Islet precursor cell (in vitro differentiated cells): Measurements from ENCODE around the gene TMEM63A.
"Not testable (repeated sequence)": the region's sequence is repeated elsewhere in the genome, so short reads cannot be mapped to it uniquely, and the experiment has no call there.

ENCODE experiments used
- DNase-seq: peaks from one replicate; pipeline ENCODE4 v3.0.0-alpha.2; 2018

The TMEM63A gene

GRCh38 chr1:225908013-225908640 lies 25.9 kb upstream of the TMEM63A start:
- DNase-seq, result no peak

GRCh38 chr1:225907341-225907740 lies 25.2 kb upstream of the TMEM63A start:
- DNase-seq, result no peak

GRCh38 chr1:225906467-225906866 lies 24.3 kb upstream of the TMEM63A start:
- no peak for DNase-seq

GRCh38 chr1:225903623-225904022 lies 21.4 kb upstream of the TMEM63A start:
- DNase-seq, result no peak

- DNase-seq, result no peak
These were observed 17.1 kb upstream of the TMEM63A start for GRCh38 chr1:225899044-225899925.

GRCh38 chr1:225897595-225898514 lies 15.7 kb upstream of the TMEM63A start:
- no peak for DNase-seq

GRCh38 chr1:225896937-225897549 lies 14.9 kb upstream of the TMEM63A start:
- no peak for DNase-seq

DNA sequence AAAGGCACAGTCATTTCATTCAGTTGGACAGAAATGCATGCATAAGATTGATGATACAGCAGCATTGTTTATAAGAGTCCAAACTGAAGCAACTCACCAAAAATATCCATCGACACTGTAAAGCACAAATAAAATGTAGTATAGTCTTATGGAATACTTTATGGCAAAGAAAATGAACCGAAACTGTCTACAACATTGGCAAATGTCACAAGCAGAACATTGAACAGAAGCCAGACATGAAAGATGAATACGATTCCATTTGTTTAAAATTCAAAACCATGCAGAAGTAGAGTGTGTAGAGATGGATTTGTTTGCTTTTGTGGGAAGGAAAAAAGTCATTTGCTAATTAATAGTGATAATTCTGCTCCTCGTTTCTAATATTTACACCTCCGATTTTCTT lies 14.3 kb upstream of the TMEM63A start:
- DNase-seq, result no peak

GRCh38 chr1:225892307-225892706 lies 10.1 kb upstream of the TMEM63A start:
- DNase-seq, result no peak

GRCh38 chr1:225891229-225891972 lies 9.2 kb upstream of the TMEM63A start:
- DNase-seq, result peak; percentile 87

DNA sequence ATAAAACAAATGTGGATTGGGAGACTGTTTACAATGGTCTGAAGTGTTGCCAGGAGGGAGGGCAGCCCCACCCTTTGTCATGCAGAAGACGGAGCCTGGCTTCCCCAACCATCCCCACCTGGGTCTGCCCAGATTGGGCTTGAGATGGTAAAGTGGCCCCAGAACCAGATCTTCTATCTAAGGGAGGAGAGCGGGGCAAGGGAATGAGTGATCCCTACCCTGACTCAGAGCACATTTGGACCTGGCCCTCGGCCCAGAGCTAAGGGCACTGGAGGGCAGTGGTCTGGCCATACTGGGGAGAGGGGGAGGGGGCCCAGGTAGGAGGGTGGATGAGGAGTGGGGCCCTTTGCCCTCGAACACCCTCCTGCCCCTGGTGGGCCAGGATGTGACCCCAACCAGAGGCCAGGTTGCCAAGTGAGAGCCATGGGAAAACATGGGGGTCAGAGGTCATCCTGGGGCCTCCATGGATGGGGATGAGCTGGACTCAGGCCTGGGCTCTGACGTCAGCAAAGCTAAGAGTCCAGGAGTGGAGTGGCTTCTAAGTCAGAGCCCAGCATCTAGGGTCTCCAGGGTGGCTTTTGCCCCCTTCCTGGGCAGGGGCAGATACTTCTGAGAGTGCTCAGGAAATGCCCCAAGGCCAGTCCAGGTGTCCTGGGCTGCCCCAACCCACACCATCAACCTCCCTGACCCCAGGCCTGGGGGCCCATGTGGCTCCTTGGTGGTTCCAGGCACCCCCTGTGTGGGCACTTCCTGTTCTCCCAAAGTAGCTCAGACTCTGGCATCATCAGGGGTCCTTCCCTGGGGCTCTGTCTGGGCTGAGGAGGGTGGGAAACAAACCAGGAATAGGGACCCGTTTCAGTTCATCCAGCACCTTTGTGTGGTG lies 8.4 kb upstream of the TMEM63A start:
- DNase-seq, result no peak

DNA sequence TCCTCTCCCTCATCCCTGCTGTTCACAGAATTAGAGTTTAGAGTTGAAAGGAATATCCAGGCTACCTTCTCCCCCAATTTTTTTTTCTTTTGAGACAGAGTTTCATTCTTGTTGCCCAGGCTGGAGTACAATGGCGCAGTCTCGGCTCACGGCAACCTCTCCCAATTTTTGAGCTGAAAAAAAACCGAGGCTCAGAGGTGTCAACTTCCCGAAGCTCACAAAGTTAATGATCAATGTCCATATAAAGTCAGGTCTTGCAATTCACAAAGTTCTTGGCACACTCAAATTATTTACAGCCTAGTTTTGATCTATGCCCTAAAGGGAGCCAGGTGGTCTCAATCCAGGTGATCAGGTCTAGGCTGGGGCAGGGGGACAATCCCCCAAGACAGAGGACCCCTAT lies 7.6 kb upstream of the TMEM63A start:
- DNase-seq, result no peak

GRCh38 chr1:225888898-225889601 lies 6.9 kb upstream of the TMEM63A start, which contains the start of gene LEFTY1:
LEFTY1 (minus strand) TSS chr1:225889146; CDS start chr1:225889066, 80 bp downstream.
- peak; percentile 87 for DNase-seq

DNA sequence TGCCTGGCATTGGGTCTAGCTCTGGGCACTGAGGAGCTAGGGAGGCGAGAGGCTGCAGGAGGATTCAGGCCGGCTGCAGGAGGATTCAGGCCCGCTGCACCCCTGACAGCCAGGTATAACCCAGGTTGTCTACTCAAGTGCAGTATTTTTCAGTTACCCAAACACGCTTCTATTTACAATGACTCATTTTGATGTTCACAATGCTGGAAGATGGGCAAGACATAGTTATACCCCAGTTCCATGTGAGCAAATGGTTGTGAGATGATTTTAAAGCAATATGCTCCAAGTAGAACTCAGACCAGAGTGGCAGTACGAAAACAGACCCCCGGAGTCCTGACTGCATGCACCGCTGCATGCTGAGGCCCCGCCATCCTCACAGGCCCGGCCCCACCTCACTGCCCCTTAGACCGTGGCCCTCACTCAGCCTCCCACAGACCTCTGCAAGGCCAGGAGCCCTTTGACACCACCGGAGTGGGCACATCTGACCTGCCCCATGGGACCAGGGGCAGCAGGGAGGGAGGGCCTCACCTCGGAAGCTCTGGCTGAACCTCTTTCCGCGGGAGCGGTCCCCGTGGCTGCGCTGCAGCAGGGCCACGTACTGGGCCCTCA lies 6.2 kb upstream of the TMEM63A start:
- DNase-seq, result no peak

DNA sequence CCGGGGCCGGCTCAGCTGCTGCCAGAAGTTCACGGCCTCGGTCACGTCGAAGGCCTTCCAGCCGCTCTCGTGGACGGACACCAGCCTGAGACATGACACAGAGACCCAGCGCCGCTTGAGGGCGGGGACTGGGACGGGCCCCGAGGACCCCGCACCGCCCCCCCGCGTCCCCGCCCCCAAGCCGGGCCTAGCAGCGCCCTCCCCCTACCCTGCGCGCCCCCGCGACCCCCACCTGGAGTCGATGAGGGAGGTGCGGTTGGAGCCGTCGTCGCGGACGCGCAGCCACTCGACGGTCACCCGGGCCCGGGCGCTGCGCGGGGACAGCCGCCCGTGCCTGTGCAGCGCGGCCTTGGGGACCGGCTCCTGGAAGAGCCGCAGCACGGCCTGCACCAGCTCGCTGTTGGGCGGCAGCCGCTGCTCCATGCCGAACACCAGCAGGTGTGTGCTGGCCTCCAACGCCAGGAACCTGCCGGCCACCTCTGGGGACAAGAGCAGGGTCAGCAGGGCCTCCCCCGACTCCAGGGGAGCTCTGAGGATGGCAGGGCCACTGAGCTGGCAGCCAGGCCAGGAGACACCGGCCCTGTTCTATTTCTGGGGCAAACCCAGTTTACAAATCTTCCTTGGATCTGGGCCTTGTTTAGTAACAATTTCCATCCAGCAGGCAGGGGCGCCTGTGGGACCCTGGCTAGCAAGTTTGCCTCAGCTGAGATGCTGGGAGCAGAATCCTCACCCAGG lies 5.5 kb upstream of the TMEM63A start:
- DNase-seq, result not testable (repeated sequence)

DNA sequence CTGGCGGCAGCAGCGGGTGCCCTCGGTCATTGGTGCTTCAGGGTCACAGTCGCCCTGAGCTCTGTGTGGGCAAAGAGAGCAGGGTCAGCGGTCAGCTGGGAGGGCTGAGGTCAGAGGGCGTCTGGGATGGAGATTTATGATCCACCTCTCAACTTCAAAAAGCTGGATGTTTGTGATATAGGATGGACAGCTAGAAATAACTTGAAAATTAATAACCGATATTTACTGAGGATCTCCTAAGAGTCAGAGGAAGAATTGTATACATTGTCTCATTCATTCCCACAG lies 4.8 kb upstream of the TMEM63A start:
- no peak for DNase-seq

GRCh38 chr1:225886159-225887029 lies 4.2 kb upstream of the TMEM63A start:
- no peak for DNase-seq

DNA sequence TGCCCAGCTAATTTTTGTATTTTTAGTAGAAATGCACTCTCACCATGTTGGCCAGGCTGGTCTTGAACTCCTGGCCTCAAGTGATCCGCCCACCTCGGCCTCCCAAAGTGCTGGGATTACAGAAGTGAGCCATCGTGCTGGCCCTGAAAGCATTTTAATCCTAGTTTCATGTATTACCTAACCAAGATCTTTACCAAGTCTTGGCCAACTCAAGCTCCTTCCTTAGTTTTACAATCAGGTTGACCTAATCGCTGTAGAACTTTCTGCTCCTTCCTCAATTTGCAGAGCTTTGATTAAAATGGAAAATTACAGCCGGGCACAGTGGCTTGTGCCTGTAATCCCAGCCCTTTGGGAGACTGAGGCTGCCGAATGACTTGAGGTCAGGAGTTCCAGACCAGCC lies 3.2 kb upstream of the TMEM63A start:
- no peak for DNase-seq
